Upper lobe of left lung (tissue), 6 donors: Measurements from ENCODE around the gene GOT2. TPM values are rescaled to one million over a fixed set of nuclear protein-coding genes. Genes with fewer than 3 reads are reported as not detected.
"Not testable (repeated sequence)": the region's sequence is repeated elsewhere in the genome, so short reads cannot be mapped to it uniquely, and the experiment has no call there.

Source experiments
- ATAC-seq, 2 donors: fragments of 200-7000 bp; cut with Tn5 transposase; one replicate each; pipeline ENCODE4 v1.9.1; 2022; ENCODE audit warnings: mild to moderate bottlenecking in 2 of 2, moderate library complexity in 2 of 2; ENCODE audit not compliant: low FRiP score in 2 of 2
- DNase-seq, 2 donors: peaks; one replicate each; pipeline ENCODE4 v3.0.0-alpha.2; 2019 to 2020
- H3K27ac ChIP-seq, 4 donors: fragments of 200-600 bp; sonication (generic); one replicate each; pipeline ENCODE4 v1.5.1; 2016 to 2019
- H3K27me3 ChIP-seq, 4 donors: fragments of 200-600 bp; sonication (generic); one replicate each; pipeline ENCODE4 v1.5.1; 2017 to 2019
- H3K36me3 ChIP-seq, 4 donors: fragments of 200-600 bp; sonication (generic); one replicate each; pipeline ENCODE4 v1.5.1; 2016 to 2019
- H3K4me1 ChIP-seq, 4 donors: fragments of 200-600 bp; sonication (generic); one replicate each; pipeline ENCODE4 v1.5.1; 2018 to 2019
- H3K4me3 ChIP-seq, 4 donors: fragments of 200-600 bp; sonication (generic); one replicate each; pipeline ENCODE4 v1.5.1; 2017 to 2019; ENCODE audit warnings: mild to moderate bottlenecking in 2 of 4, moderate library complexity in 1 of 4
- H3K9me3 ChIP-seq, 4 donors: fragments of 200-600 bp; sonication (generic); one replicate each; pipeline ENCODE4 v1.5.1; 2018 to 2019
- CTCF ChIP-seq, 6 experiments: fragments of 450-650 bp in 4 of 6; fragments of 200-600 bp in 2 of 6; sonication (generic) in 2 of 6; IDR thresholded peaks; one replicate each; pipeline ENCODE4 v1.5.1; 2016 to 2019; ENCODE audit warnings: antibody characterized with exemption in 6 of 6
- EP300 ChIP-seq, 4 donors: sonication (generic); formaldehyde crosslinking; IDR thresholded peaks; one replicate each; pipeline ENCODE4 v1.5.1; 2017; ENCODE audit warnings: antibody characterized with exemption in 4 of 4, control low read depth in 2 of 4
- POLR2A ChIP-seq, 4 donors: fragments of 450-650 bp; IDR thresholded peaks; one replicate each; pipeline ENCODE4 v1.5.1; 2016 to 2017; ENCODE audit warnings: antibody characterized with exemption in 4 of 4, mild to moderate bottlenecking in 2 of 4
- POLR2AphosphoS5 ChIP-seq, 2 donors: sonication (generic); formaldehyde crosslinking; IDR thresholded peaks; one replicate each; pipeline ENCODE4 v1.5.1; 2017; ENCODE audit warnings: antibody characterized with exemption in 2 of 2
- WGBS, 2 donors: methylation state at CpG; one replicate each; pipeline ENCODE4 v1.1.5; 2017 to 2018; 5-methylcytosine and 5-hydroxymethylcytosine counted together
- total RNA-seq, 6 donors: library from RNA; depleted of rRNA in 4 of 6; stranded (reverse); fragments of >200 nt in 4 of 6; gene quantifications; one replicate each; pipeline versions ENCODE4 v1.1.0 to v1.2.1, GENCODE V29; 2016 to 2021
- donor health status: DM: no; HTN: no; CAD: no; lungs with moderate emphysema.
- donor health status: DM: no; HTN: yes; CAD: no; lungs with severe emphysema.

Gene GOT2
- total RNA-seq, 6 donors from 2014 or later: 28.4 to 52.9 (median 47.2) TPM

- H3K27me3 ChIP-seq: no peaks in the 10 kb centered on the region
- DNase-seq (no peak), ATAC-seq (no peak)
- peaks cover 0 to 5% (median 0%) of the 10 kb centered on the region in 4 donors for H3K9me3 ChIP-seq
- WGBS, 2 donors: 62 to 71% methylated on average over 1 of the region's 1 CpG
- H3K36me3 ChIP-seq: no peaks in the 10 kb centered on the region
- H3K4me3 ChIP-seq: no peak overlapping the region
- TF ChIP-seq POLR2AphosphoS5 (IDR thresholded peaks at IDR 0.05) (no peak), CTCF (IDR thresholded peaks at IDR 0.05) (no peak), EP300 (IDR thresholded peaks at IDR 0.05) (no peak), POLR2A (IDR thresholded peaks at IDR 0.05) (no peak)
- no peaks in the 10 kb centered on the region for H3K4me1 ChIP-seq
- H3K27ac ChIP-seq: no peak overlapping the region
Measured at GRCh38 chr16:58695368-58695767, 38.7 kb downstream of the GOT2 start.

- H3K36me3 ChIP-seq: no peaks in the 10 kb centered on the region
- H3K4me1 ChIP-seq: no peaks in the 10 kb centered on the region
- no peak overlapping the region for H3K27ac ChIP-seq
- peaks cover 0 to 5% (median 0%) of the 10 kb centered on the region in 4 donors for H3K9me3 ChIP-seq
- WGBS, 2 donors: 94 to 100% methylated on average over 1 of the region's 1 CpG
- TF ChIP-seq CTCF (IDR thresholded peaks at IDR 0.05) (no peak), POLR2AphosphoS5 (IDR thresholded peaks at IDR 0.05) (no peak), POLR2A (IDR thresholded peaks at IDR 0.05) (no peak), EP300 (IDR thresholded peaks at IDR 0.05) (no peak)
- no peaks in the 10 kb centered on the region for H3K27me3 ChIP-seq
- ATAC-seq: no peak
- no peak for DNase-seq
- H3K4me3 ChIP-seq: no peak overlapping the region
Measured at GRCh38 chr16:58692450-58692849, 41.7 kb downstream of the GOT2 start.

GRCh38 chr16:58686985-58687706 is 47.0 kb downstream of the GOT2 start:
- DNase-seq, ATAC-seq: not testable (repeated sequence)
- 74 to 76% methylated on average over 8 of the region's 8 CpGs for WGBS, 2 donors

DNA sequence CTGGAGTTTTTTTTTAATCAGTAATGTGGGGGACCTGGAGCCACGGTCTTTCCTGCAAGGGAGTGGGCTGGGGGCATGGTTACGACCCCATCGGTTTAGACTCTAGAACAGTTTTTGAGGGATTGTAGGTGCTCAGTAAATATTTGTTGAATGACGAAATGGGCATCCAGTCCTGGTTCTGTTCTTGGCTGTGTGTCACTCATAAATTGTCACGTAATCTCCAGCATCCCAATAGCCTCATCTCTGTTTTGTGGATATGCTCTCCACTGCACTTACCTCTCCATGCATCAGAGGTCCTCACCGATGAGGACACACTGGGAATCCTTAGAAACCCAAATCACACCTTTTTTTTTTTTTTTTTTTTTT is 49.0 kb downstream of the GOT2 start:
- peaks cover 13 to 23% (median 16%) of the 10 kb centered on the region in 4 donors for H3K4me1 ChIP-seq
- DNase-seq (no peak), ATAC-seq (no peak)
- H3K9me3 ChIP-seq: no peaks in the 10 kb centered on the region
- 86 to 93% methylated on average over 6 of the region's 6 CpGs for WGBS, 2 donors
- peak overlapping the region in 3 of 4 donors; percentile 64 to 89 (median 85) for H3K27ac ChIP-seq
- peaks cover 0 to 7% (median 0%) of the 10 kb centered on the region in 4 donors for H3K36me3 ChIP-seq
- TF ChIP-seq CTCF (IDR thresholded peaks at IDR 0.05) (no peak), POLR2A (IDR thresholded peaks at IDR 0.05) (no peak), POLR2AphosphoS5 (IDR thresholded peaks at IDR 0.05) (no peak), EP300 (IDR thresholded peaks at IDR 0.05) (no peak)
- H3K4me3 ChIP-seq: peak overlapping the region in 3 of 4 donors; percentile 68 to 97 (median 91)
- H3K27me3 ChIP-seq: no peaks in the 10 kb centered on the region

More at GRCh38 chr16:58686985-58687706, 47.0 kb downstream of the GOT2 start:
- H3K36me3 ChIP-seq, H3K27me3 ChIP-seq, H3K9me3 ChIP-seq, H3K4me3 ChIP-seq, H3K27ac ChIP-seq: not testable (repeated sequence)
- H3K4me1 ChIP-seq: peaks cover 13 to 23% (median 16%) of the 10 kb centered on the region in 4 donors

GRCh38 chr16:58684354-58685083 is 49.6 kb downstream of the GOT2 start, which contains the start of gene SLC38A7:
Gene SLC38A7, minus strand, starts transcription at chr16:58684770. Its CDS starts 4,644 bp downstream, at chr16:58680126.
- no peak for TF ChIP-seq CTCF (IDR thresholded peaks at IDR 0.05)
- TF ChIP-seq POLR2AphosphoS5 (IDR thresholded peaks at IDR 0.05): peak in 1 of 2 donors; percentile 49
- no peak for TF ChIP-seq EP300 (IDR thresholded peaks at IDR 0.05)
- TF ChIP-seq POLR2A (IDR thresholded peaks at IDR 0.05): peak in 1 of 4 donors; percentile 48
- ATAC-seq: peak; percentile 85 to 97
- H3K27me3 ChIP-seq: no peaks in the 10 kb centered on the region
- H3K9me3 ChIP-seq: no peaks in the 10 kb centered on the region
- H3K27ac ChIP-seq: peak within 1 kb of the TSS; percentile 46 to 89 (median 74)
- H3K36me3 ChIP-seq: peaks cover 0 to 13% (median 2%) of the 10 kb centered on the region in 4 donors
- H3K4me3 ChIP-seq: peak within 1 kb of the TSS; percentile 68 to 97 (median 92)
- peaks cover 13 to 23% (median 16%) of the 10 kb centered on the region in 4 donors for H3K4me1 ChIP-seq
- DNase-seq: peak; percentile 90 to 96
- WGBS, 2 donors: 6 to 15% methylated on average over 15 to 41 of the region's 41 CpGs
